A549 (cell line): ENCODE data around the gene BTBD6. TPM values are rescaled to one million over a fixed set of nuclear protein-coding genes. Genes with fewer than 3 reads are reported as not detected.
"Not testable (repeated sequence)": the region's sequence is repeated elsewhere in the genome, so short reads cannot be mapped to it uniquely, and the experiment has no call there.

Source experiments
- ATAC-seq, 2 experiments: fragments of 200-7000 bp in 1 of 2; fragments of >200 bp in 1 of 2; cut with Nextera tagmentation in 1 of 2; cut with Tn5 transposase in 1 of 2; 3 replicates each; pipeline versions ENCODE4 v1.8.0 to v1.9.1; 2018 to 2020; ENCODE audit warnings: mild to moderate bottlenecking in 1 of 2, moderate library complexity in 1 of 2
- CTCF ChIA-PET: fragments of 300-600 bp; sonication (Branson Sonifier 250); formaldehyde crosslinking; extraction: SDS; loops from one replicate; lab custom pipeline; 2021; ENCODE audit warnings: antibody characterized with exemption, inconsistent platforms; lab: Yijun Ruan, JAX
- POLR2A ChIA-PET: fragments of 350-600 bp; formaldehyde crosslinking; extraction: SDS; loops from one replicate; lab custom pipeline; 2021; ENCODE audit warnings: antibody characterized with exemption, inconsistent platforms; lab: Yijun Ruan, JAX
- DNase-seq, 2 experiments: peaks; one replicate each; pipeline versions ENCODE4 v3.0.0 to v3.0.0-alpha.2; 2011 to 2016; ENCODE audit warnings: low read depth in 1 of 2, low spot score in 1 of 2
- FAIRE-seq: peaks from 2 replicates; lab custom pipeline; 2011; peaks lifted over from hg19 to GRCh38; lab: Jason Lieb, UNC
- H3K27ac ChIP-seq, 2 experiments: fragments of >200 bp; sonication (Bioruptor Twin); formaldehyde crosslinking; 3 replicates each; pipeline ENCODE4 v1.5.1; 2016 to 2017
- H3K4me1 ChIP-seq: fragments of >200 bp; sonication (Bioruptor Twin); formaldehyde crosslinking; 3 replicates; pipeline ENCODE4 v1.6.1; 2016
- H3K4me2 ChIP-seq: fragments of >200 bp; sonication (Bioruptor Twin); formaldehyde crosslinking; 3 replicates; pipeline ENCODE4 v1.6.1; 2016
- H3K4me3 ChIP-seq: fragments of >200 bp; sonication (Bioruptor Twin); formaldehyde crosslinking; 3 replicates; pipeline ENCODE4 v1.5.1; 2016
- H3K9me3 ChIP-seq: fragments of >200 bp; sonication (Bioruptor Twin); formaldehyde crosslinking; 3 replicates; pipeline ENCODE4 v1.6.1; 2016
- BHLHE40 ChIP-seq: IDR thresholded peaks from 2 replicates; pipeline ENCODE4 v1.6.1; 2012; ENCODE audit warnings: low read depth, low read length, inconsistent platforms
- EP300 ChIP-seq, 2 experiments: fragments of >200 bp; sonication (Bioruptor Twin); formaldehyde crosslinking; IDR thresholded peaks; 2 replicates in 1 of 2; 3 replicates in 1 of 2; pipeline ENCODE4 v1.6.1; 2016 to 2017
- ESRRA ChIP-seq: fragments of 150-350 bp; IDR thresholded peaks from 2 replicates; pipeline ENCODE4 v1.6.1; 2014; ENCODE audit warnings: mild to moderate bottlenecking, low read length, borderline replicate concordance
- FOSL2 ChIP-seq, 2 experiments: fragments of 450-650 bp in 1 of 2; fragments of >200 bp in 1 of 2; sonication (Bioruptor Twin) in 1 of 2; formaldehyde crosslinking; IDR thresholded peaks; 2 replicates each; pipeline versions ENCODE4 v1.5.0 to v1.6.1; 2016 to 2020; ENCODE audit warnings: mild to moderate bottlenecking in 1 of 2, moderate library complexity in 1 of 2
- FOXS1 ChIP-seq: fragments of 250-450 bp; sonication (Bioruptor Pico); IDR thresholded peaks from 2 replicates; pipeline ENCODE4 v1.5.0; 2020; ENCODE audit warnings: mild to moderate bottlenecking, moderate library complexity
- HDAC2 ChIP-seq: fragments of 200-600 bp; sonication (generic); IDR thresholded peaks from 2 replicates; pipeline ENCODE4 v1.6.1; 2016
- HOXA7 ChIP-seq: fragments of 250-450 bp; sonication (Bioruptor Pico); IDR thresholded peaks from 2 replicates; pipeline ENCODE4 v1.5.0; 2020; ENCODE audit warnings: mild to moderate bottlenecking, moderate library complexity
- HOXB13 ChIP-seq: fragments of 250-450 bp; sonication (Bioruptor Pico); IDR thresholded peaks from 2 replicates; pipeline ENCODE4 v1.5.0; 2020; ENCODE audit warnings: low read depth, mild to moderate bottlenecking, moderate library complexity
- JUN ChIP-seq, 2 experiments: fragments of >200 bp; sonication (Bioruptor Twin); formaldehyde crosslinking; IDR thresholded peaks; 2 replicates in 1 of 2; 3 replicates in 1 of 2; pipeline ENCODE4 v1.6.1; 2016 to 2017
- JUNB ChIP-seq: fragments of >200 bp; sonication (Bioruptor Twin); formaldehyde crosslinking; IDR thresholded peaks from 2 replicates; pipeline ENCODE4 v1.6.1; 2016
- MAZ ChIP-seq: fragments of 150-350 bp; IDR thresholded peaks from 2 replicates; pipeline ENCODE4 v1.6.1; 2014; ENCODE audit warnings: antibody characterized with exemption, low read depth, low read length, borderline replicate concordance
- MYC ChIP-seq: IDR thresholded peaks from 2 replicates; pipeline ENCODE4 v1.6.1; 2012; ENCODE audit warnings: mild to moderate bottlenecking, inconsistent platforms, low read length, improper control_type of control experiment, borderline replicate concordance
- NFE2L2 ChIP-seq: fragments of 150-350 bp; conservative IDR thresholded peaks from 2 replicates; pipeline ENCODE4 v1.6.1; 2014; ENCODE audit warnings: low read length
- NPAS2 ChIP-seq: fragments of 250-450 bp; sonication (Bioruptor Pico); IDR thresholded peaks from 2 replicates; pipeline ENCODE4 v1.8.0; 2022; ENCODE audit warnings: mild to moderate bottlenecking, moderate library complexity, borderline replicate concordance
- NR3C1 ChIP-seq: fragments of >200 bp; sonication (Bioruptor Twin); formaldehyde crosslinking; IDR thresholded peaks from 3 replicates; pipeline ENCODE4 v1.6.1; 2017
- POLR2AphosphoS2 ChIP-seq: conservative IDR thresholded peaks from 2 replicates; pipeline ENCODE4 v1.6.1; 2012; ENCODE audit warnings: low read length, improper control_type of control experiment, inconsistent platforms
- RARB ChIP-seq: fragments of 250-450 bp; sonication (Bioruptor Pico); IDR thresholded peaks from 2 replicates; pipeline ENCODE4 v1.8.0; 2021; ENCODE audit warnings: mild to moderate bottlenecking, moderate library complexity
- SMC3 ChIP-seq: fragments of >200 bp; sonication (Bioruptor Twin); formaldehyde crosslinking; IDR thresholded peaks from 3 replicates; pipeline ENCODE4 v1.6.1; 2018; ENCODE audit warnings: inconsistent platforms
- SREBF2 ChIP-seq: fragments of 450-650 bp; IDR thresholded peaks from 2 replicates; pipeline ENCODE4 v1.6.1; 2014; ENCODE audit warnings: mild to moderate bottlenecking, moderate library complexity
- ZC3H11A ChIP-seq: fragments of 450-650 bp; IDR thresholded peaks from 2 replicates; pipeline ENCODE4 v1.6.1; 2014; ENCODE audit warnings: antibody characterized with exemption, mild to moderate bottlenecking
- ZFP36 ChIP-seq: fragments of 450-650 bp; IDR thresholded peaks from 2 replicates; pipeline ENCODE4 v1.6.1; 2014; ENCODE audit warnings: borderline replicate concordance; ENCODE audit not compliant: partially characterized antibody
- ZSCAN20 ChIP-seq: fragments of 250-450 bp; sonication (Bioruptor Pico); IDR thresholded peaks from 2 replicates; pipeline ENCODE4 v1.8.0; 2022; ENCODE audit warnings: mild to moderate bottlenecking, moderate library complexity
- WGBS: methylation state at CpG from one replicate; pipeline ENCODE4 v1.1.6; 2017; ENCODE audit errors: missing lambda C conversion rate; 5-methylcytosine and 5-hydroxymethylcytosine counted together
- polyA plus RNA-seq, 4 experiments: library from polyadenylated mRNA; depleted of rRNA in 3 of 4; stranded (reverse); fragments of >200 nt; fragmentation: RNase III in 1 of 4; extraction: RNeasy Plus Mini Kit Qiagen cat#74134 plus additional on column Dnase treatment in 1 of 4; gene quantifications; 2 replicates in 3 of 4; 3 replicates in 1 of 4; pipeline ENCODE4 v1.2.3, GENCODE V29; 2011 to 2017
- TF ChIP-seq, protein P1 (sequence below): IDR thresholded peaks from 2 replicates; pipeline ENCODE4 v1.6.1; 2012
- TF ChIP-seq, protein P2 (sequence below): fragments of >200 bp; sonication (Bioruptor Twin); formaldehyde crosslinking; IDR thresholded peaks from 3 replicates; pipeline ENCODE4 v1.6.1; 2016

The BTBD6 gene
- polyA plus RNA-seq, 2 of the 4 experiments (the other 2 are of a cell fraction): 16.1 to 33.6 TPM

DNA sequence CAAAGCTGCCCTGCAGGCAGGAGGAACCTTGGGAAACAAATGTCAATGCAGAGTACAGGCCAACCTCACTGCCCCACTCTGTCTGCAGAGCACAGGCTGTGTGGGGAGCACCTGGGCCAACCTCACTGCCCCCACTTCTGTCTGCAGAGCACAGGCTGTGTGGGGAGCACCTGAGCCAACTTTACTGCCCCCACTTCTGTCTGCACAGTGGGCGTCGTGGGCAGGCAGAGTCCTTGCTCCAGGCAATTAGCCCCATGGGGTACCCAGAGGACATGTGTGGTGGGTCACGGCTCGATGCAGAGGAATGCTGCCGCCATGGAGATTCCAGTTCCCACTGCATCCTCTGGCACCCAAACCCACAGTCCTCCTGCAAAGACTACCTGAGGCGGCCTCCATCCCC, 26.3 kb downstream of the BTBD6 start:
- no peaks in the 10 kb centered on the region for H3K4me1 ChIP-seq
- CTCF ChIA-PET: interaction anchor here (0.8 to 1.0 kb wide), 2 partner anchors 14 to 184 kb away, joined by 5 read pairs; no protein-coding TSS in a partner anchor
- H3K9me3 ChIP-seq: no peaks in the 10 kb centered on the region
- TF ChIP-seq FOXS1 (CRISPR knock-in tag) (no peak), ZC3H11A (no peak), HOXB13 (CRISPR knock-in tag) (no peak), RARB (CRISPR knock-in tag) (no peak), HDAC2 (no peak)
- TF ChIP-seq, all 56 proteins: peak for 0
- no peak overlapping the region for H3K4me2 ChIP-seq
- FAIRE-seq (no peak), DNase-seq (no peak), ATAC-seq (no peak)
- POLR2A ChIA-PET: no interaction called here
- no peak overlapping the region for H3K4me3 ChIP-seq
- WGBS: 91% methylated on average over 6 of the region's 6 CpGs
- no peak overlapping the region for H3K27ac ChIP-seq

DNA sequence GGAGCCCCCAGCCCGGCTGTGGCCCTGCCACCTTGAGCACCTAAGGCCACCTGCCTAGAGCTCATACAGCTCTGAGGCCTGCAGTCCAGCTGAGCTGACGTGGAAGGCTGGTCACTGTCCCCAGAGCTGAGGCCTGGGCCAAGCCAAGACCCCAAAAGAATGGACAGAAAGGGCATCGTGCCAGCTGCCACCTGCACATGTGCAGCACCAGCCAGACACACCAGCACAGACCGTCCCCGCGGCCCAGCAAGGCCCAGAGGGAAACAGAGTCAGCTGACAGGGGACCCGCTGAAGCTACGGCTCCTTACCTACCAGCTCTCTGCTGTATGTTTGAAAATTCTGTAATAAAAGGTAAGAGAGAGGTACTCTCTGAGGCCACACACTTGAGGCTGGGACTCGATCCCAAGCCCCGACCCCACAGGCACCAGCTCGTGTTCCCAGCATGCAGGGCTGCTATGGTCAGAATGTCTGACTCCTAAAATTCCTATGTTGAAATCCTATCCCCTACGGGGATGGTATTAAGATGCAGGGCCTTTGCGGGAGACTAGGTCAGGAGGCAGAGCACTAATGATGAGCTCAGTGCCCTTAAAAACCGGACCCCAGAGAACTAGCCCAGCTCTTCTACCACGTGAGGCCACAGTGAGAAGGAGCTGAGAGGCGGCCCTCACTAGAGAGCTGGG, 27.1 kb downstream of the BTBD6 start:
- no peak for DNase-seq
- ChIA-PET POLR2A (no interaction called here), CTCF (interaction anchor here (0.8 to 1.0 kb wide), 2 partner anchors 15 to 185 kb away, joined by 5 read pairs; no protein-coding TSS in a partner anchor)

DNA sequence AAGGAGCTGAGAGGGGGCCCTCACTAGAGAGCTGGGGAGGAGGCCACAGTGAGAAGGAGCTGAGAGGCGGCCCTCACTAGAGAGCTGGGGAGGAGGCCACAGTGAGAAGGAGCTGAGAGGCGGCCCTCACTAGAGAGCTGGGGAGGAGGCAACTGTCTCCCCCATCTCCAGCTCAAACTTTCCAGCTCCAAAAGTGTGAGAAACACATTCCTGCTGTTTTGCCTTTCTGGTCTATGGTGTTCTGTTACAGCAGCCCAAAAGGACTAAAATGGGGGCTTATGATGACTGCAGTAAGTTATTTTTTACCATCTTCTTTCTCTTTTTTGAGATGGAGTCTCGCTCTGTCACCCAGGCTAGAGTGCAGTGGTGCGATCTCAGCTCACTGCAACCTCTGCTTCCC, 29.1 kb downstream of the BTBD6 start:
- H3K4me2 ChIP-seq, H3K9me3 ChIP-seq, H3K4me1 ChIP-seq, ATAC-seq, FAIRE-seq, H3K4me3 ChIP-seq, DNase-seq, H3K27ac ChIP-seq: not testable (repeated sequence)
- 95% methylated on average over 3 of the region's 4 CpGs for WGBS
- CTCF ChIA-PET: interaction anchor here (0.8 kb wide), 1 partner anchor 75 kb away, joined by 3 read pairs; no protein-coding TSS in a partner anchor
- POLR2A ChIA-PET: interaction anchor here (0.9 kb wide), 1 partner anchor 24 kb away, joined by 4 read pairs; no protein-coding TSS in a partner anchor

More for the DNA sequence above, 27.1 kb downstream of the BTBD6 start:
- ATAC-seq: no peak
- Histone ChIP-seq H3K4me1 (no peaks in the 10 kb centered on the region), H3K4me3 (no peak overlapping the region), H3K4me2 (no peak overlapping the region), H3K27ac (no peak overlapping the region), H3K9me3 (no peaks in the 10 kb centered on the region)
- TF ChIP-seq NR3C1: no peak
- TF ChIP-seq ESRRA: no peak
- TF ChIP-seq, protein P1, sequence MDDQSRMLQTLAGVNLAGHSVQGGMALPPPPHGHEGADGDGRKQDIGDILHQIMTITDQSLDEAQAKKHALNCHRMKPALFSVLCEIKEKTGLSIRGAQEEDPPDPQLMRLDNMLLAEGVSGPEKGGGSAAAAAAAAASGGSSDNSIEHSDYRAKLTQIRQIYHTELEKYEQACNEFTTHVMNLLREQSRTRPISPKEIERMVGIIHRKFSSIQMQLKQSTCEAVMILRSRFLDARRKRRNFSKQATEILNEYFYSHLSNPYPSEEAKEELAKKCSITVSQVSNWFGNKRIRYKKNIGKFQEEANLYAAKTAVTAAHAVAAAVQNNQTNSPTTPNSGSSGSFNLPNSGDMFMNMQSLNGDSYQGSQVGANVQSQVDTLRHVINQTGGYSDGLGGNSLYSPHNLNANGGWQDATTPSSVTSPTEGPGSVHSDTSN: no peak
- TF ChIP-seq HOXA7: no peak
- TF ChIP-seq, protein P2, sequence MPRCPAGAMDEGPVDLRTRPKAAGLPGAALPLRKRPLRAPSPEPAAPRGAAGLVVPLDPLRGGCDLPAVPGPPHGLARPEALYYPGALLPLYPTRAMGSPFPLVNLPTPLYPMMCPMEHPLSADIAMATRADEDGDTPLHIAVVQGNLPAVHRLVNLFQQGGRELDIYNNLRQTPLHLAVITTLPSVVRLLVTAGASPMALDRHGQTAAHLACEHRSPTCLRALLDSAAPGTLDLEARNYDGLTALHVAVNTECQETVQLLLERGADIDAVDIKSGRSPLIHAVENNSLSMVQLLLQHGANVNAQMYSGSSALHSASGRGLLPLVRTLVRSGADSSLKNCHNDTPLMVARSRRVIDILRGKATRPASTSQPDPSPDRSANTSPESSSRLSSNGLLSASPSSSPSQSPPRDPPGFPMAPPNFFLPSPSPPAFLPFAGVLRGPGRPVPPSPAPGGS: no peak
- TF ChIP-seq NFE2L2: no peak
- no peak for TF ChIP-seq POLR2AphosphoS2
- no peak for TF ChIP-seq EP300 (IDR thresholded peaks at IDR 0.05)
- no peak for TF ChIP-seq NPAS2 (CRISPR knock-in tag)
- no peak for FAIRE-seq
- WGBS: 81% methylated on average over 12 of the region's 16 CpGs

DNA sequence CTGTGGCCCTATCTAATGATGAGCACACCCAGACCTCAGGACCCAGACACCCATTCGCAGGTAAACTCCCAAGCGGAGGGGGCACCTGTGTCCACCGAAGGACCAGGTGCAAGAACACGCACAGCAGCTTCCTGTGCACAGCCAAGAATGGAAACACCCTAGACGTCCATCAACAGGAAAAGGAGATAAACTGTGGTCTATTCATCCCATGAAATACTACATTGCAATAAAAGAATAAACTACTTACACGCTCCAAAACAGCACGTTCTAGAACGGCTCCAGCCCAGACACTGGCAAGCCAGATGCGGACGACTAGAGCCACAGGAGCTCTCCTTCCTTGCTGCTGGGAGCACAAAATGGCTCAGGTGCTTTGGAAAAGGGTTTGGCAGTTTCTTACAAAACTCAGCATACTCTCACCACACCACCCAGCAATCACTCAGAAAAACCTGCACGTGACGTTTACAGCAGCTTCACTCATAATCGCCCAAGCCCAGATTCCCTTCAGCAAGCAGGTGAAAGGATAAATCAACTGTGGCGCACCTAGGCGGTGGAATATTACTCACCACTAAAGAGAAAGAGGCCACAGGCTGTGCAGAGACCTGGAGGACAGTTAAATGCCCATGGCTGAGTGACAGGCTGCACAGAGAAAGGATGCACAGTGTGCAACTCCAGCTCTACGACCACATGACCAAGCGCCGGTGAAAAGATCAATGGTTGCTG, 31.5 kb downstream of the BTBD6 start:
- ChIA-PET POLR2A (no interaction called here), CTCF (interaction anchor here (1.1 to 1.3 kb wide), 3 partner anchors 78 to 189 kb away, joined by 3 to 6 read pairs (median 4); no protein-coding TSS in a partner anchor)
- no peak for ATAC-seq
- WGBS: 93% methylated on average over 18 of the region's 18 CpGs
- no peaks in the 10 kb centered on the region for H3K9me3 ChIP-seq
- H3K4me3 ChIP-seq: no peak overlapping the region
- no peak for DNase-seq
- peaks cover 4% of the 10 kb centered on the region; the same call in 1 of the 3 replicates for H3K4me1 ChIP-seq
- FAIRE-seq: no peak
- no peak overlapping the region for H3K27ac ChIP-seq
- H3K4me2 ChIP-seq: no peak overlapping the region
- no peak for TF ChIP-seq POLR2AphosphoS2
- TF ChIP-seq JUNB: no peak
- no peak for TF ChIP-seq ZSCAN20 (CRISPR knock-in tag)
- TF ChIP-seq ZFP36: no peak
- TF ChIP-seq FOSL2 (IDR thresholded peaks at IDR 0.05): no peak
- TF ChIP-seq FOSL2 (CRISPR knock-in tag; IDR thresholded peaks at IDR 0.05): no peak
- TF ChIP-seq SREBF2: no peak
- TF ChIP-seq MYC: no peak
- no peak for TF ChIP-seq BHLHE40
- TF ChIP-seq SMC3: no peak
- TF ChIP-seq JUN (IDR thresholded peaks at IDR 0.05): no peak
- no peak for TF ChIP-seq HDAC2
- no peak for TF ChIP-seq MAZ
